ENCODE results near the gene EFR3B.
A peak's percentile ranks its signal among the peaks of the same experiment; 100 is the strongest.
"Not testable (repeated sequence)": the region's sequence is repeated elsewhere in the genome, so short reads cannot be mapped to it uniquely, and the experiment has no call there.

The EFR3B gene

DNA sequence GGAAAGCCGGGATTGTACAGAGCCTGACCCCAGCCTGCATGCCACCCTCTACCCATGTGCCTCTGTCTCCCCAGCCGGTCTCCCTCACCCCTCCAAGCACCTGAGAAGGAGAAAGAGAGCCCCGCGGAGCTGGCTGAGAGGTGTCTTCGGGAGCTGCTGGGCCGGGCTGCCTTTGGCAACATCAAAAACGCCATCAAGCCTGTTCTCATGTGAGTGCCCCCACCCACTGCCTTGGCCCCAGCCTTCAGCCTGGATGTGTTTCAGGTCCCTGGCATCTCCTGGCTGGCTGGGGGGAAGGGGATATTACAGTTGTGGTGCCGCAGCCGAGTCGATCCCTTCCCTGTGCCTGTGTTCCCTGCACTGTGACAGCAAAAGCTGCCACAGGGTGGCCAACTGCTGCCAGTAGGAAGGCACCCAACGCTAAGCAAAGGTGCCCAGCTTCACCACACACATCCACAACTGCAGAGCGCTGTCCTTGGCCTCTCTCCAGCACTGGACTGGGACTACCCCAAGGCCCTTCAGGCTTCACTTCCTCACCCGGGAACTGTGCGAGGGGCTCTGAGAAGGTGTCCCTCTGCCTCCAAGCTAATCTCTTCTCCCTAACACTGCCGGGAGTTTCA, 88.1 kb downstream of the EFR3B start:
- no peak overlapping the region for H3K4me3 ChIP-seq (ENCODE audit: low read depth, low read length)
- no peak for DNase-seq (ENCODE audit: low read depth)

DNA sequence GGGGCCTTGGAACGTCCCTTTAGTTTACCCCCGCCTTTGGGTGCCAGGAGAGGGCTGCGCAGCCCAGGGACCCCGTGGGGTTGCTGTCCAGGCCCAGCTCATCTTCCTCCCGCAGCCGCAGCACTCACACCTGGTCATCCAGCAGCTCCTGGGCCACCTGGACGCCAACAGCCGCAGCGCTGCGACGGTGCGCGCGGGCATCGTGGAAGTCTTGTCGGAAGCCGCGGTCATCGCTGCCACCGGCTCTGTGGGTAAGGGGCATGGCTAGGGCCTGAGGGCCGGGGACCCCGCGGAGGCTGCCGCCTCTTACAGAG, 89.3 kb downstream of the EFR3B start:
- DNase-seq (ENCODE audit: low read depth): no peak
- no peak overlapping the region for H3K4me3 ChIP-seq (ENCODE audit: low read depth, low read length)

DNA sequence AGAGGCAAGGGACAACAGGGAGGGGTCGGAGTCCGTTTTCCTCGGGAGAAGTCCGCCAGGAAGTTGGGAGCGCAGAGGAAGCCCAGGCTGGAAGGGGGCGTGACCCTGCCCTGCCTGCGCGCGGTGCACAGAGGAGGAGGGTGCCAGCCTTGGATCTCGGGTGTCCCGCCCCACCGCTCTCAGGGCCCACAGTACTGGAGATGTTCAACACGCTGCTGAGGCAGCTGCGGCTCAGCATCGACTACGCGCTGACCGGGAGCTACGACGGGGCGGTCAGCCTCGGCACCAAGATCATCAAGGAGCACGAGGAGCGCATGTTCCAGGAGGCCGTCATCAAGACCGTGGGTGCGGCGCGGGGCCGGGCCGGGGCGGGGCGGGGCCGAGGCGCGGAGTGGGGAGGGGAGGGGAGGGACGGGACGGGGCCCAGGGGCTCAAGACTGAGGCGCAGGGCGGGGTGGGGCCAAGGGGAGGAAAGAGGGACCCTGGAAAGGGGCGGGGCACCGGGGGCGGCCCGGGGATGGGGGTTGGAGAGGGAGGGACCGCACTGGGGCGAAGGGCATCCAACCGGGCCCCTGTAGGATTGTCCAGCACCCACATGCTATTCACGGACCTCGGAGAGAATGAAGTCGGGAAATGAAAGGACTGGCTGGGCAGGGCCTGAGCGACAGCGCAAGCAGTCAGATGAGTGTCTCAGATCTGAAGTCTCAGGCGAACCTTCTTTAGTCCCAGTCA, 89.9 kb downstream of the EFR3B start:
- no peak for DNase-seq (ENCODE audit: low read depth)
- H3K4me3 ChIP-seq (ENCODE audit: low read depth, low read length): no peak overlapping the region

DNA sequence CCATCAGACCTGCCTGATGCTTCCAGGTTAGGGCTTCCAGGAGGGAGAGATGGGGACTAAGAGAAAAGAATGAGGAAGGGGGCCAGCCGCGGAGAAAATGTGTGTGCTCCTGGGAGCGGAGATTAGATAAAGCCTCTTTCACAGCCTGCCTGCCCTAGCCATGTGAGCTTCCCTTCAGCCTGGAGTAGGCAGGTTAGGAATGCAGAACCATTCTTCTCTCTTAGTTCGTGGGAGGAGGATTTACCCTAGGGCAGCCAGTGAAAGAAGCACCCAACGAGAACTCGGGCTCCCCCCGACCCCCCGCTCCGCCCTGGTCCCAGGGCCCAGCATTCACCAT, 90.4 kb downstream of the EFR3B start:
- no peak for DNase-seq (ENCODE audit: low read depth)

DNA sequence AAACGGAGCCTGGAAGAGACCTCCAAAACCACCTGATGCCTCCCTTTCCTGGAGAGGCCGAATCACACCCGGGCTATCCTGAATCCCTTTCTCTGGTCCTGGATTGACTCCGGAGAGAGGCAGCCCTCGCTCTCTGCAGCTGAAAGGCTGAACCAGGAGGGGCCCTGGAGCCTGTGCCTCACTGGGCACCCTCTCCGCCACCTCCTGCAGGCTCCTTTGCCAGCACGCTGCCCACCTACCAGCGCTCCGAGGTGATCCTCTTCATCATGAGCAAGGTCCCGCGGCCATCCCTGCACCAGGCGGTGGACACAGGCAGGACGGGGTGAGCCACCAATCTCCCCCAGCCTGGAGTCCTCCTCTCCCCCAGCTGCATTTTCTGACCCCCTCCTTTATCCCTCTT, 90.8 kb downstream of the EFR3B start:
- DNase-seq (ENCODE audit: low read depth): no peak
- H3K4me3 ChIP-seq (ENCODE audit: low read depth, low read length): no peak overlapping the region

More for the DNA sequence above, 90.4 kb downstream of the EFR3B start:
- H3K4me3 ChIP-seq (ENCODE audit: low read depth, low read length): no peak overlapping the region

DNA sequence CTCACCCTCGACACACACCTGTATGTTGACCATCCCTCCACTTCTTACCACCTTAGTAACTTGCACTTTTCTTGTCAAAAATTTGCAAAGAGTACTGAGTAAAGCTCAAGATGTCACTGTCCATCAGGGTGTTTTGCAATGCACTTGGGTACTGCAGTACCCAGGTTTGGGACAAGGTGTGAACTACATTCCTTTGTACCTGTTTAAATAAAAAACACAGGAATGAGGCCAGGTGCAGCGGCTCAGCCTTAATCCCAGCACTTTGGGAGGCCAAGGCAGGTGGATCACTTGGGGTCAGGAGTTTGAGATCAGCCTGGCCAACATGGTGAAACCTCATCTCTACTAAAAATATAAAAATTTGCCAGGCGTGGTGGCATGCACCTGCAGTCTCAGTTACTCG, 98.7 kb downstream of the EFR3B start:
- not testable (repeated sequence) for H3K4me3 ChIP-seq (ENCODE audit: low read depth, low read length); DNase-seq (ENCODE audit: low read depth)

DNA sequence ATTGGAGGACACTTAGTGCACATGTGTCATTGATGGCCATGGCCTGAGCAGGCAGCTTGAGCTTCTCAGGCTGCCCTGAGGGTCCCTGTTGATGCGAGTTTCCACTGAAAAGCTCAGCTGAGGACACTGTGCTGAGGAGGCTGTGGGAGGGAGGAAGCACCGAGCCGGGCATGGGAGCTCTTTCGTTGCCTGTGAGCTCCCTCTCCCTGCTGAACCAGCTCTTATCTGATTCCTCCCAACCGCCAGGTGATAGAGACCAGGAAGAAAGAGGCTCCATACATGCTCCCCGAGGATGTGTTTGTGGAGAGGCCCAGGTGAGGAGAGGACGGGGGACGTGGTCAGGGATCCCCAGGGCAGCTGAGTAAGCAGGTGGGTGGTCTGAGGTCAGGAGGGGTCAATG, 99.2 kb downstream of the EFR3B start:
- DNase-seq (ENCODE audit: low read depth): no peak
- no peak overlapping the region for H3K4me3 ChIP-seq (ENCODE audit: low read depth, low read length)

DNA sequence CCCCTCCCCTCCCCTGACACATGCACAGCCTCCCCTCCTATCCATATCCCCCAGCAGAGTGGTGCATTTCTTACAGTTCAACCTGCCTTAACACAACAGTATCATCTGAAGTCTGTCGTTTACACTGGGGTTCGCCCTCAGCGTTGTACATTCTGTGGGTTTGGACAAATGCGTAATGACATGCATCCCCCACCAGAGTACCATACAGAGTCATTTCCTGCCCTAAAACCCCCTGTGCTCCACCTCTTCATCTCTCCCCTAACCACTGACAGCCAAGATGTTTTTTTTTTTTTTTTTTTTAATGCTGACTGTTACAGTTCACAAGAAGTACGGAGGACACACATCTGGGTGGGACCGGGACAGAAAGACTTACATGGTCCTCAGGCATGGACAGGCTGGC, 103.9 kb downstream of the EFR3B start:
- H3K4me3 ChIP-seq (ENCODE audit: low read depth, low read length): no peak overlapping the region
- no peak for DNase-seq (ENCODE audit: low read depth)

DNA sequence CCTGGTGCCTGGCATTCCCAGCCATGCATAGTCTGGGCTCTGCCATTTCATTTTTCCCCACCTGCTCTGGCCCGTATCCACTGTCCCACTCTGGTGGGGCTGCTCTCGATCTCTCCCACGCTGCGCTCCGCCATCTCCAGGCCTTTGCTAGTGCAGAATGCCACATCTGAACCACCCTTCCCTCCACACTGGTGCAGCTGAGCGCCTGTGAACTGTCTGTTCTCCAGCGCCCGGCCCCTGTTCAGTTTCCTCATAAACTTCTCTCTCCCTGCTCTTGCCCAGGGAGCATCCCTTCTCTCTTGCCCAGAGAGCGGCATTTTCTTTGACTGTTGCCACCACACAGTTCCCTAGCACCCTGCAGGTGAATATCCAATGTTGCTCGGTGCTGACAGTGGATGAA, 105.0 kb downstream of the EFR3B start:
- no peak for DNase-seq (ENCODE audit: low read depth)
- H3K4me3 ChIP-seq (ENCODE audit: low read depth, low read length): no peak overlapping the region

DNA sequence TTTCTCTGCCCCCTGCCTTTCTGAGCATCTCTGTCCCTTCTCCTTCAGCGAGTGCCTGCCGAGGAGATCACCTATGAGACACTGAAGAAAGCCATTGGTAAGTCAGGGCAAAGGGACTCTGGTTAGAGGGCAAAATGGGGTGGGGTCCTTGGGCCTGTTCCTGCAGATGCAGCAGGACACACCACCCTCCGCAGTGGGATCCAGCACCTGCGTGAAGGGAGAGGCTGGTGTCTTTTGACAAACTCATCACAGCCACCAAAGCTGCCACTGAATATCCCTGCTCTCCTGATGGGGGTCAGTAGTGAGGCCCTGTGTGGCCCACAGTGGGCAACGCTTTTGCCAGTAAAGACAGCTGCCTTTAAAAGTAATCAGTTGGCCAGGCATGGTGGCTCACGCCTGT, 107.8 kb downstream of the EFR3B start:
- no peak overlapping the region for H3K4me3 ChIP-seq (ENCODE audit: low read depth, low read length)
- no peak for DNase-seq (ENCODE audit: low read depth)

DNA sequence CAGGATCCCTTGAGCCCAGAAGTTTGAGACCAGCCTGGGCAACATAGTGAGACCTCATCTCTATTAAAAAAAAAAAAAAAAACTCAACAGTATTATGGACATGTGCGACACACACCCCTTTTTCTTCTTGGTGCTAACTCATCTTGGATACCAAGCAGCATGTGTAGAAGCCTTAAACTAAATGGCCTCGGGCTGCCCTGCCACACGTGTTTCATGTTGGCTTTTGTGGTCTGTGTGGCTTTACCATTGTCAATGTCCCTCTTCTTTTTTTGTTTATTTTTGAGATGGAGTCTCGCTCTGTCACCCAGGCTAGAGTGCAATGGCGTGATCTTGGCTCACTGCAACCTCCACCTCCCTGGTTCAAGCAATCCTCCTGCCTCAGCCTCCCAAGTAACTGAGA, 109.1 kb downstream of the EFR3B start:
- not testable (repeated sequence) for H3K4me3 ChIP-seq (ENCODE audit: low read depth, low read length); DNase-seq (ENCODE audit: low read depth)

DNA sequence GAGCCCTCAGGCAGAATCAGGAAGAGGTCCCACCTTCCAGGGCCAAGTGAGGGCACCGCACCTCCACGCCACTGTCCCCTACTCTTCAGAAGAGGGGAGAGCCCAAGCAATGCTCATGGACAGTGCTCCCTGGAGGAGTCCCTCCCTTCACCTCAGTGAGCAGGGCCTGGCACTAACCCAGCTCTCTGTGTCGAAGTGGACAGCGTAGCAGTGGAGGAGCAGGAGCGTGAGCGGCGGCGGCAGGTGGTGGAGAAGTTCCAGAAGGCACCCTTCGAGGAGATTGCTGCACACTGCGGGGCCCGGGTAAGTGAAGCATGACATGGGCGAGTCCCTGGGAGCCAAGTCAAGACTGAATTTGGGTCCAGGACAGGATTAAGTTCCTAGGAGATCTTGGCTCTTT, 109.8 kb downstream of the EFR3B start:
- no peak overlapping the region for H3K4me3 ChIP-seq (ENCODE audit: low read depth, low read length)
- no peak for DNase-seq (ENCODE audit: low read depth)

DNA sequence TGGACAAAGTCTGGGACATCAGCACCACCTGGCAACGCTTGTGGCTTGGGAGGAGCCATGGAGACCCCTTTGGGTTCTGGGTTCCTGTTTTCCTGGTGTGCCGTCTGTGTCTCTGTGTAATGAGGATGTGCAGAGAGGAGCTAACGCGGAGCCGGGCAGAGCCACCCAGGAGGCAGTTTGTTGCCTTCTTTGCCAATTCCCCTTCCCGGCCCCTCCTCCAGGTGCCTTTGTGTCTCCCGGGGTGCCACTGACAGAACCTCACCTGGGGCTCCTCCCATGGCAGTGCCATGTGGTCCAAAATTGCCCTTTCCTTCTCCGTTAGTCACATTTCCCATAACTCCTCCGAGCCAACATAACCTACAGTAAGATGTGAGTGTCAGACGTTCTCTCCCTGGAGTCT, 113.5 kb downstream of the EFR3B start:
- H3K4me3 ChIP-seq (ENCODE audit: low read depth, low read length): no peak overlapping the region
- no peak for DNase-seq (ENCODE audit: low read depth)

DNA sequence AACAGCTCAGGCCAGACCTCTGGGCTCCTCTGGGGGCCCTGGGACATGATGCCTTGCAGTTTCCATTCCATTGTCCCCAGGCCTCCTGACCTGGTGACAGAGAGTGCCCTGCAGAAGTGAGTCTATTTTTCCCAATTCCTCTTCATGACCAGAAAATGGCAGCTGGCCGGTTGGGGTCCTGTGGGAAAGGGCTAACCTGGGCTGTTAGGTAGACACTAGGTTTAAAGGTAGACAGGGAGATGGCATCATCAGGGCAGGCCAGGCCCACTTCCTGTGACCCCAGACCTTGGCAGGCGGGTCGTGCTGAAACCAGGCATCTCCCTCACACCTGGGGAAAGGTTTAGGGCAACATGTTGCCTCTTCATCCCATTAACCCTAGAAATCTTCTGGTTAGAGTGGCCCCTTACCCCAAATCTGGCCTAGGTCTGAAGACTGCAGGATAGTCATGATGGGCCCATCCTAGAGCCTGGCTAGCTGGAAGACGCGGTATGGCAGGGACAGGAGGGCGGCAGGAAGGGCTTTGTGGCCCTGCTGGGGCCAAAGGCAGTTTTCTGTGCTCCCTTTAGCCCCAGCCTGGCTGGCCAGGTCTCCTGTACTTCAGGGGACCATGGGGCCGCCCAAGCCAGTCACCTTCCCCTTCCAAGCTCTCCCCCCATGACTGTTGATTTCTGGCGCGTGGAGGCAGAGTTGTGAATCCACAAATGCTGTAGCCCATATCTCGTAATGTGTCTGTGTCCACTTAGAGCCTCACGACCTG, 116.4 kb downstream of the EFR3B start:
- H3K4me3 ChIP-seq (ENCODE audit: low read depth, low read length): no peak overlapping the region
- no peak for DNase-seq (ENCODE audit: low read depth)

DNA sequence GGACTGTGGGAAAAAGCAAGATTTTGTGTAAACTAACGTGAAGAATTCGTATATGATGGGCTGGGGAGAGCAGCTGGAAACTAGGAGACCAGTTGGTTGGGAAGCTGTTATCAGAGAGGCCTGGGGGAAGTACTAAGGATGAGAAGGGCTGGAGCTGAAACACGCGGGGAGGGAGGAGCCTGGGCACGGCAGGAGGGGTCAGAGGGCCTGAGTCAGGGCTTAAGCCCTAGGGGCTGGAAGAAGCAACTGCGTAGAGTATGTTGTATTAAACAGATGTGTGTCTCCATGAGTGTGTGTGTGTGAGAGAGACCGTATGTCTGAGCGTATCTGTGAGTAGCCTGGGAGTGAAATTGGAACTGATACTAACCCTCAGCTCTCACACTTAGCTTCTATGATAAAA, 118.1 kb downstream of the EFR3B start:
- H3K4me3 ChIP-seq (ENCODE audit: low read depth, low read length): no peak overlapping the region
- DNase-seq (ENCODE audit: low read depth): no peak

DNA sequence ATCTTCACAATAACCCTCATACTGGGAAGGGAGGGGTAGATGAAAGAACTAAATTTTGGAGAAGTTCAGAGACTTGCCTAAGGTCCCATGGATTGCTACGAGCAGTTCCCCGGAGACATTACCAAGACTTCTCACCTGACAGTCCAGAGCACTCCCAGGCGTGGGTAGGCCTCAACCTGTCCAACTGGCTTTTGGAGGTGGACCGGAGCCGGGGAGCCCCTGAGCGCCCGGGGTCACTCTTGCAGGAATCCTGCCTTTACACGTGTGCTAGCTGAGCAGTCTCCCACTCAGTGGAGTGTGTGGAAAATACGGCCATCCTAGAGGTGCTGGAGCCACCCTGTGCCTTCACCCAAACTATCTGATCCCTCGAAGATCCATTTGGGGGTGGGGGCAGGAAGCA, 118.5 kb downstream of the EFR3B start:
- H3K4me3 ChIP-seq (ENCODE audit: low read depth, low read length): no peak overlapping the region
- no peak for DNase-seq (ENCODE audit: low read depth)

DNA sequence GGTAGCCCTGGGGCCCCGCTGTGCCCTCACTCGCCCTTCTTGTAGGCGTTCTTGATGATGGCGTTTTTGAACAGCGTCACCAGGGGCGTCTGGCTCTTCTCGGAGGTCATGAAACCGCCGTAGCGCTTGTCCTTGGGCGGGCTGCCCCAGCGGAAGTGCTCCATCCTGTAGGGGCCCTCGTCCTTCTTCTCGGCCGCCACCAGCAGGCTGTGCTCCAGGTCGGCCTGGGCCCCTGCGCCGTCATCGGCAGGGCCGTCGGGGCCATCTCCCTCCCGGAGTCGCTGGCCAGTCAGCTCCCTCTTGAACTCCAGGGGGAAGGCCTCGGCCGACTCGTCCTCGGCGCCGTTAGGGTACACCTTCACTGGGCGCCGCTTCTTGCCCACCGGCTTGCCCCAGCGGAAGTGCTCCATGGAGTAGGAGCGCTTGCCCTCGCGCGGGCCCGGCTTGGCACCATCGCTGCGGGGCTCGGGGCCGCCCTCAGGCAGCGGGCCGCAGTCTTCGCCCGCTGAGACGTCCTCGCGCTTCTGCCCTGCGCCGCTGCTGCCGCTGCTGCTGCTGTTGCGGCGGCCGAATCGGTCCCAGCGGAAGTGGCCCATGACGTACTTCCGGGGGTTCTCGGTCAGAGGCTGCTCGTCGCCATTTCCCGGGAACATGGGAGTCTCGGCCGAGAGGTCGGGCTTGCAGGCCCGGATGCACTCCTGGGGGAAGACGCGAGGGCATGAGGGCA, 119.3 kb downstream of the EFR3B start:
- no peak for DNase-seq (ENCODE audit: low read depth)
- H3K4me3 ChIP-seq (ENCODE audit: low read depth, low read length): peak overlapping the region; percentile 17

DNA sequence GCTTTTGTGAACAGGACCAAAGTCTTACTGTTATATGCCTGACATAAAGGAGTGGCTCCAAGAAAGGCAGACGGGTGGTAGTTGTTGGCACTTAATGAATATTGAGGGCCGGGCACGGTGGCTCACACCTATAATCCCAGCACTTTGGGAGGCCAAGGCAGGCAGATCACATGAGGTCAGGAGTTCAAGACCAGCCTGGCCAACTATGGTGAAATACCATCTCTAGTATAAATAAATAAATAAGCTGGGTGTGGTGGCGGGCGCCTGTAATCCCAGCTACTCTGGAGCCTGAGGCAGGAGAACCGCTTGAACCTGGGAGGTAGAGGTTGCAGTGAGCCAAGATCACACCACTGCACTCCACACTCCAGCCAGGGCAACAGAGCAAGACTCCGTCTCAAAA, 120.2 kb downstream of the EFR3B start:
- DNase-seq (ENCODE audit: low read depth); H3K4me3 ChIP-seq (ENCODE audit: low read depth, low read length): not testable (repeated sequence)

DNA sequence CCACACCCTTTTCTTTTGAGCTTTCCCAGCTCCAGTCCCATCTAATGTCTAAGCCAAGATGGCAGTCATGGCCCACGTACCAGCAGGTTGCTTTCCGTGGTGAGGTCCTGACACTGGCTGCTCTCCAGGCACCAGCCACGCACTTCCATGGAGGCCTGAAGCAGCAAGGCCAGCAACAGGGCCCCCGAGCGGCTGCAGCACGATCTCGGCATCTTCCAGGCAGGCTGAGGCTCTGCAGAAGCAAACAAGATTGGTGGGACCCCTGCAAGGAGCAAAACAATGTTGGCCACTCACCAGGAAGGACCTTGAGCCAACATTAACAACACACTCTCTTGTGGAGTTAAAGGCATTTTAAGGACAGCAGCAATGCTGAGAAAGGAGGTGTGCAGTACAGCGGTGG, 122.7 kb downstream of the EFR3B start:
- DNase-seq (ENCODE audit: low read depth): no peak
- no peak overlapping the region for H3K4me3 ChIP-seq (ENCODE audit: low read depth, low read length)

Measured in skeletal muscle cell (primary cell).